Cardiac fibroblast (primary cell): ENCODE results near the gene TPD52L1.

Source experiments
- DNase-seq, 2 donors: peaks; one replicate each; pipeline versions ENCODE4 v3.0.0 to v3.0.0-alpha.2; 2010; ENCODE audit warnings: low read depth in 2 of 2
- H3K4me3 ChIP-seq, 2 donors: replicated peaks in 1 of 2; 1 replicate in 1 of 2; 2 replicates in 1 of 2; pipeline ENCODE4 v1.5.1; 2011; ENCODE audit warnings: low read depth in 2 of 2, low read length in 2 of 2, mild to moderate bottlenecking in 2 of 2, moderate library complexity in 1 of 2
- TF ChIP-seq, protein P1 (sequence below): IDR thresholded peaks from one replicate; pipeline ENCODE4 v1.5.1; 2011; ENCODE audit warnings: low read depth, mild to moderate bottlenecking, low read length, inconsistent platforms

The TPD52L1 gene

DNA sequence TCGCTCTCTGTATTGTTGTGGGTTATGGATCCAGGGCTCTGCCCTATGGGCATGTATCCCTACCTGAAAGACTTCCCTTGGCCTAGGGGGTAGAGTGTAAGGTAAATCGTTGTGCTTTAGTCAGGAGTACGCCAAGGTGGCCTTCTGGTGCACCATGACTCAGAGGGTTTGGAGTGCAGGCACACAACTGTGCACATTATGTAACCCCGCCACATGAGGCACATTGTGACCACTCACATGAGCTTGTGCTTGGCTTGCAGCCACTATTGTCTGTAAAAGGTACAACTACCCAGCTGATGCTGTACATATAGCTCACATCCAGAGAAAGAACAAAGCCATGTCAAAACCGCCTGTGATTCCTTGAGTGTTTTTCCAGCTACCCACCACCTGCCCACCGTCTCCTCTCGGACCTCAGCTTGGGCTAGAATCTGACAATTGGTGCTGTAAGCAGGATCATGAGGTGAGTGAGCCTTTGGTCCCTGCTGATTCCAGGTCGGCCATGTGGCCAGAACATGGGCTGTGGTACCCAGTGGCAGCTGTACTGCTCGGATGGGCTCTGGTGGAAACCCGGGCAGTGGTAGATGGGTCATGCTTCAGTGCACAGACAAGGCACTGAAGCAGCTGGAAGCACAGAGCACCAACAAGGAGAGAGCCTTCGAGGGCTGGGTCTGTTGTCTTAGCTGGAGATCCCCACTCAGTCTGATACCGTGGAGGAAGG, 114.4 kb downstream of the TPD52L1 start:
- H3K4me3 ChIP-seq: no peak overlapping the region
- TF ChIP-seq, protein P1, sequence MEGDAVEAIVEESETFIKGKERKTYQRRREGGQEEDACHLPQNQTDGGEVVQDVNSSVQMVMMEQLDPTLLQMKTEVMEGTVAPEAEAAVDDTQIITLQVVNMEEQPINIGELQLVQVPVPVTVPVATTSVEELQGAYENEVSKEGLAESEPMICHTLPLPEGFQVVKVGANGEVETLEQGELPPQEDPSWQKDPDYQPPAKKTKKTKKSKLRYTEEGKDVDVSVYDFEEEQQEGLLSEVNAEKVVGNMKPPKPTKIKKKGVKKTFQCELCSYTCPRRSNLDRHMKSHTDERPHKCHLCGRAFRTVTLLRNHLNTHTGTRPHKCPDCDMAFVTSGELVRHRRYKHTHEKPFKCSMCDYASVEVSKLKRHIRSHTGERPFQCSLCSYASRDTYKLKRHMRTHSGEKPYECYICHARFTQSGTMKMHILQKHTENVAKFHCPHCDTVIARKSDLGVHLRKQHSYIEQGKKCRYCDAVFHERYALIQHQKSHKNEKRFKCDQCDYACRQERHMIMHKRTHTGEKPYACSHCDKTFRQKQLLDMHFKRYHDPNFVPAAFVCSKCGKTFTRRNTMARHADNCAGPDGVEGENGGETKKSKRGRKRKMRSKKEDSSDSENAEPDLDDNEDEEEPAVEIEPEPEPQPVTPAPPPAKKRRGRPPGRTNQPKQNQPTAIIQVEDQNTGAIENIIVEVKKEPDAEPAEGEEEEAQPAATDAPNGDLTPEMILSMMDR: no peak
- DNase-seq: peak; percentile 11 to 74

DNA sequence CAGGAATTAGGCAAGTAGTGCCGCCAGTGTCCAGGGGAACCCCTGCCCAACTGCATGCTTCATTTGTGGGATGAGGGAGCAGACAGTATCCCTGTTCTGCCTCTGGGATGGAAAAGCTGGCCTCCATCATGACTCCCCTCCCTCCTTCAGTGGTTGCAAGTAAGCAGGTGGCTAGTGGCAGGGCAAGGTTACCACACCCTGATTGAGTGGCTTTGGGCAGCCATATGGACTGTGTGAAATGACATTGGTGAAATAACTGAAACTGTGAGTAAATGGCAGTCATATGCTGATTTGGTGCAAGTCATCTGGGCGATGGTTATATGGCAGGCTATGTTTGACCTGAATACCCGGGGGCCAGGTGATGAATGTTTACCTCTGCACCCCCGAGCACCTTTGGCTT, 115.2 kb downstream of the TPD52L1 start:
- TF ChIP-seq, protein P1: no peak
- DNase-seq: no peak
- H3K4me3 ChIP-seq: no peak overlapping the region

DNA sequence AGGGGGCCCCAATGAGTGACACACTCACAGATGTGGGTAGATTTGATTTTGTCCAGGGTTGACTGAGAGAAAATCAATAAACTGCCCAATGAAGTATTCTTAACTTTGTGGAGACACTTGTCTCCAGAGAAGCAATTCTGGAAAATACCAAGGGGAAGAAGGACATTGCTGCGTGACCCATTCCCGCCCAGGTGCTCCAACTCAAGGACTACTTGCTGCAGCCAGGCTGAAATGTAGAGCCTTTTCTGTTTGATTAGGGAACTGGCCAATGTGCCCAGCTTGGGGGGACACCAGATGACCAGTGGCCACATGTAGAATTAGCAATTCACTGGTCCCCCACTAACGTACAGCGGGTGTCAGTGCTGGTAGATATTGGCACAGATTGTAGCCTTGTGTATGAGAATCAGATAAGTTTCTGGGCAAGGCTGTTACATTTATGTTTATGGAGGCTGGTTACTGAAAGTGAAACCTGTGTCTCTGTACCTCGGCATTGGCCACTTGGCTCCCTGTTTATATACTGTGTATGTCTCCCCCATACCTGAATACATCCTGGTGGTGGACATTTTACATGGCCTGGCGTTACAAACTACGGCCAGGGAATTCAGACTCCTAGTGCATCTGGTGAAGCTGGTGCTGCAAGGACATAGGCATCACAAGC, 115.9 kb downstream of the TPD52L1 start:
- no peak overlapping the region for H3K4me3 ChIP-seq
- TF ChIP-seq, protein P1: no peak
- DNase-seq: no peak

DNA sequence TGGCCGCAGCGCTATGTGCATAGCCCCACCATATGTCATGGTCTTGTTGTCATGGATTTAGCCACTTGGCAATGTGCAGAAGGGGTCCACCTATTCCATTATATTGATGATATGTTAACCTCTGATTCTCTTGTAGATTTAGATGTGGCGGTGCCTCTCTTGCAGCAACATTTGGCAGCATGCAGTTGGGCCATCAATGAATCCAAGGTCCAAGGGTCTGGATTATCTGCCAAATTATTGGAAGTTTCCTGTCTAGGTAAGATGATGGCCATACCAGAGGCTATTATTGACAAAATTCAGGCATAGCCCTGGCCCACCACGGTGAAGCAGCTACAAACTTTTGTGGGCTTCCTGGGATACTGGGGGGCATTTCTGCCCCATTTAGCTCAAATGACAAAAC, 116.8 kb downstream of the TPD52L1 start:
- no peak overlapping the region for H3K4me3 ChIP-seq
- DNase-seq: no peak
- TF ChIP-seq, protein P1: no peak

DNA sequence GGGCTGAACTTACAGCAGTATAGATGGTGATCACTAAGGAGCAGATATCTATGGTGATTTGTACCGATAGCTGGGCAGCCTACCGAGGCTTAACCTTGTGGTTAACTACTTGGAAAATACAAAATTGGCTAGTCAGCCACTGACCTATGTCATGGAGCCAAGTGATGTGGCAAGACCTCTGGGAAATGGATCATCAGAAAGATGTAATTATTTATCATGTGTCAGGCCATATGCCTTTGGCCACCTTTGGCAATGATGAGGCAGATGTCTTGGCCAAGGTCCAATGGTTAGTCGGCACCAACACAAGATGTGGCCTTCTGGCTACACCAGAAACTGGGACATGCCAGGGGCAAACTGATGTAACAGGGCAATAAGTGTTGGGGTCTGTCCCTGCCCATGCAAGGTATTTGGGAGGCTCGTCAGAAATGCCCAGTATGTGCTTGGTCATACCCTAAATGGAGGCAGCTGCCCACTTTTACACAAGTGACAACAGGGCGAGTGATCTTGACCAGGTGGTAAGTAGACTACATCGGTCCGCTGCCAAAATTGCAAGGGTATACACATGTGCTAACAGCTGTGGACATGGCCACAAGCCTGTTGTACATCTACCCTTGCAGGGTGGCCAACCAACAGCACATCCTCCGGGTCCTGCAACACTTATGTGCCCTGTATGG, 118.0 kb downstream of the TPD52L1 start:
- no peak overlapping the region for H3K4me3 ChIP-seq
- DNase-seq: peak; percentile 7 to 46
- TF ChIP-seq, protein P1: no peak

DNA sequence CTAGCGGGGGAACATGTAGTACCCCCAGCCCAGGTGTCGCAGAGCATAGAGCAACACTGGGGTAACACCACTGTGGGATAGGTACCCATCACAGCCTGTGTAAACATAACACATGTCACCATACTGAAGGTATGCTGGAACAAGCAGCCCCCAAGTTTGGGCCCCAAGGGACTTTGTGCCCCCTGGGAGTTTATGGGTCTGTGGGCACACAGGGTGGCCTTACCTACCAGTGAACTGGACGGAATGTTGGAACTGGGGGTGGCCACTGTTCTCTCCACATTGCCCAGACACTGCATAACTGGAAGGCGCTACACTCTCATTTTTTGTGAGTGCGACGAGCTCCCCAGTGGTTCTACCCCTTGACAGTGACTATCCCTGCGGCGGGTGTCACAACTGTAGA, 119.7 kb downstream of the TPD52L1 start:
- DNase-seq: no peak
- TF ChIP-seq, protein P1: no peak
- no peak overlapping the region for H3K4me3 ChIP-seq
